GM18870 (cell line): Measurements from ENCODE around the gene GTPBP3.
"Not testable (repeated sequence)": the region's sequence is repeated elsewhere in the genome, so short reads cannot be mapped to it uniquely, and the experiment has no call there.

ENCODE experiments used
- ATAC-seq: cut with Tn5 transposase; IDR thresholded peaks from one replicate; pipeline ENCODE4 v1.9.1; 2021; ENCODE audit warnings: moderate library complexity; ENCODE audit not compliant: unreplicated experiment

The GTPBP3 gene, protein sequence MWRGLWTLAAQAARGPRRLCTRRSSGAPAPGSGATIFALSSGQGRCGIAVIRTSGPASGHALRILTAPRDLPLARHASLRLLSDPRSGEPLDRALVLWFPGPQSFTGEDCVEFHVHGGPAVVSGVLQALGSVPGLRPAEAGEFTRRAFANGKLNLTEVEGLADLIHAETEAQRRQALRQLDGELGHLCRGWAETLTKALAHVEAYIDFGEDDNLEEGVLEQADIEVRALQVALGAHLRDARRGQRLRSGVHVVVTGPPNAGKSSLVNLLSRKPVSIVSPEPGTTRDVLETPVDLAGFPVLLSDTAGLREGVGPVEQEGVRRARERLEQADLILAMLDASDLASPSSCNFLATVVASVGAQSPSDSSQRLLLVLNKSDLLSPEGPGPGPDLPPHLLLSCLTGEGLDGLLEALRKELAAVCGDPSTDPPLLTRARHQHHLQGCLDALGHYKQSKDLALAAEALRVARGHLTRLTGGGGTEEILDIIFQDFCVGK

DNA sequence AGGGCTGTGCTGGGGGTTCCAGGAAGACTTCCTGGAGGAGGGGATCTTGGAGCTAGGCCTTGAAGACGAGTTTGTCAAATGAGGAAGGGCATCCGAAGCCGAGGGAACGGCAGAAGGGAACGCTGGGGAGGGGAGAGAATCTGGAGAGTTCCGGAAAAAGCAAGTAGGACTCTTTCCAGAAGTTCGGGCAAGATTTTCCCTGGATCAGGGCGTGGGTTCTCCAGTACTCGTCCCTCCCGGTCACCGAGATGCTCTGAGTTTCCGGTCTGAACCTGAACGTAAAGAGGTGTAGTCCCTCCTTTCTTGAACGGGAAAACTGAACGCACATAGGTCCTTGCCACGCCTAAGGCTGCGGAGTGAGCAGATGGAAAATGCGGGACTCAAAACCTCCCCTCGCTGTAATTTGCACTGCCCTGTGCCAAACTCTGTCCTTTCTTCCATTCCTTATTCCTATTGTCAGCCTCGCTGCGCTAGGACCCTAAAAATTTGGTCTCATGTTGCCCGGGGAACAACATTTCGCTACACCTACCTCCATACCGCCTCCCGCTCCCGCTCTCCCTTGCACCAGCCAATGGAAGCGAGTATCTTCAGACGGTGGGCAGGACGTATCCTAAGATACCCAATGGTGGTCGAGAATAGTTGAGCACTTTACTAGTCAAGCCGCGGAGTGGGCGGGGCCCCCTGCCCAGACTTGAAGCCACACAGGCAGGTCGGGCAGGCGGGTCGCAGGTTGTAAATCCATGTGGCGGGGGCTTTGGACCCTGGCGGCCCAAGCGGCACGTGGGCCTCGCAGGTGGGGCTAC lies at the start of gene GTPBP3:
TSS of gene GTPBP3 (plus strand) at position 682 of the 803 bp plus-strand sequence. CDS start at position 741, 59 bp downstream.
- peak; percentile 73 for ATAC-seq

DNA sequence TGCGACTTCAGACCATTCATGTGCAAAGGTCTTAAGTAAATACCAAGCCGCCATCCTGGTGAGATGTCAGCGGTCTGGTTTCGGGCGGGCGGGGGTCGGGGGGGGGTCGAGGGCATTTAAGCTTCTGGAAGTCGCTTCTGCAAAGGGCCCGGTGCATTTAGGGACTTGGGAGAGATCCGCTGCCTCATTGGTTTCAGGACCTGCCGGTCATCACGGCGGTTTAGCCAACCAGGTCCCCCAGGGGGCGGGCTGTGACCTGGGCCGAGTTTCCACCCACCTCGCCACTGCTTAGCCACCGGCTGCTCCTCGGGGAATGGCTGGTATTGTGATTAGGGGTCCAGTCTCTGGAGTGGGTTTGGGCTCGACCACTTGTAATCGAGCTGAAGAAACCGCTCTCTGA lies 47.9 kb upstream of the GTPBP3 start:
- ATAC-seq, result no peak

DNA sequence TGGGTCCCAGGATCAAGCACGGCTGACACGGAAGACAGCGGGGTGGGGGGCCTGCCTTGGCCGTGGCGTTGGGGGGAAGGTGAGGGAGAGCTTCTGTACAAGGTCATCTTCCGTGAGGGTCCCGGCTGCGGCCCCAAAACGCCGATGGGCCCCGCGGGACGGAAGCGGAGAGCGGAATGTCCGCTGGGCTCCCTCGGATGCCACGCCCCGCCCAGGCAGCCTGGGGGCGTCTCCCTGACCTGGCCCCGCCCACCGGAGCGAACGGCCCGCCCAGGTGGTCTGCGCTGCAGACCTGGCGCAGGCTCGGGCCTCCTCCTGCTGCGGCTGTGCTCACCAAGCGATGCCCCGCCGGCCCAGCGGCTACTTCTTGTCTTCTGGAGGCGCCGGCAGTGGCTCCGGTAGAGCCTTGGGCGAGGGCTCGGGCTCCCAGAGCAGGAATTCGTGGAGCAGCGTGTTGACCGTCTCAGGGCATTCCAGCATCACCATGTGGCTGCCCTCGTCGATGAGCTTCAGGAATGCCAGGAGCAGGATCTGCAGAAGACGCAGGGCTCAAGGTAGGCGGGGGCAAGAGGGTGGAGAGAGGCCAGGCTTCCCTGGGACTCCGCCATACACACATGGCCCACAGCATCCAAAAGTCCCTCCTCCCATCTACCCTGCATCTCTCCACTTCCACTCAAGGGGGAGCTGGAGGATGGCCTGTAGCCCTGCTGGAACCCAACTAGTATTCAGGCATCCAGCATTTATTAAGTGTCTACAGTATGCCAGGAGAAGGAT lies 44.9 kb upstream of the GTPBP3 start:
- no peak for ATAC-seq

DNA sequence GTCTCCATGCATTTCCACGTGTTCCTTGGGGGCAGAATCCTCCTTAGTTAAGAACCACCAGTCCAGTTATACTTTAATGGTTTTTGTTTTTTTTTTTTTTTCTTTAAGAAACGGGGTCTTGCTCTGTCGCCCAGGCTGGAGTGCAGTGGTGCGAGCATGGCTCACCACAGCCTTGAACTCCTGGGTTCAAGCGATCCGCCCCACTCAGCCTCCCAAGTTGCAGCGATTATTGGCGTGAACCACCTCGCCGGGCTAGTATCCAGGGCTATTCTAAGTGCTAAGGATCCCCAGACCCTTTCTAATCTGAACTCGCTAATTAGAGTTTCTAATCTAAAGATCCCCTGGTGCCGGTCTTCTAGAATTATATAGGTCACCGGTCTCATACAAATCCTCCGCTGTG lies 43.7 kb upstream of the GTPBP3 start:
- ATAC-seq, result no peak

DNA sequence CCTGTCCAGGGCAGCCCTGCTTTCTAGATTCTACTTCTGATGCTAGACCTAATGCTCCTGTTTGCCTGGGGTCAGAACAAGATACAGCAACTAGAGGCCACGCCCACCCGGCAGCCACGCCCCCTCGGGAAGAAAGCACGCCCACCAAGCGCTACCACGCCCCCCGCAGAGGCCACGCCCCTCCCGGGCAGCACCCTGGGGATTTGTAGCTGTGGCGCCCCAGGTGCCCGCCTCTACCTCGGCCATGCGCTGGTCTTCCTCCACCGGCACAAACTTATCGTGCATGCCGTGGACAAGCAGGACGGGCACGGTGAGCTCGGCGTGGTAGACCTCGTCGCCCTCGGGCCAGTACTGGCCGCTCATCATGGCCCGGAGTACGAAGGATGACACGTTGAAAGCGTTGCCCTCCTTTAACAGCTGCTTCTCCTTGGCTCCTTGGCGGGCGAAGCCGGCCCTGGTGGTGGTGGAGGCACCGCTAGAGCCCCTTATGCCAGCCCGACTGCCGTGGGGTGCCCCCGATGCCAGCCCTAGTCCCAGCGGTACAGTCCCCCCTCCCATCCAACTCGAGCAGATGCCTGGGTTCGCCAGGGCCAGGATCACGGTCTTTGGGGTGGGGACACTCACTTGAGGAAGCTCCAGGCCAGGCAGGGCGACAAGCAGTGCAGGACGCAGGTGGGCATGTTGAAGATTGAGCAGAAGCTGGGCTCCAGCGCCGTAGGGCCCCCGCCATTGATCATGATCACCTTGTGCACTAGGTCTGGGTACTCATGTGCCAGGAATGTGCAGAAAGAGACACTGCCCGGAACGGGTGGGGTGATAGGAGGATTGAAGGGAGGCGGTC lies 43.1 kb upstream of the GTPBP3 start:
- no peak for ATAC-seq

DNA sequence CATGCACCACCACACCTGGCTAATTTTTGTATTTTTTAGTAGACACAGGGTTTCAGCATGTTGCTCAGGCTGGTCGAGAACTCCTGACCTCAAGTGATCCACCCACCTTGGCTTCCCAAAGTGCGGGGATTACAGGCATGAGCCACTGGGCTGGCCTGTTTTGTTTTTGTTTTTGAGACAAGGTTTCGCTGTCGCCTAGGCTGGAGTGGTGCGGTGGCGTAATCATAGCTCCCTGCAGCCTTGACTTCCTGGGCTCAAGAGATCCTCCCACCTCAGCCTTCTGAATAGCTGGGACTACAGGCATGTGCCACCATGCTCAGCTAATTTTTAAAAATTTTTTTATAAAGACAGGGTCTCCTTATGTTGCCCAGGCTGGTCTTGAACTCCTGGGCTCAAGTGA lies 41.8 kb upstream of the GTPBP3 start:
- ATAC-seq, result not testable (repeated sequence)

DNA sequence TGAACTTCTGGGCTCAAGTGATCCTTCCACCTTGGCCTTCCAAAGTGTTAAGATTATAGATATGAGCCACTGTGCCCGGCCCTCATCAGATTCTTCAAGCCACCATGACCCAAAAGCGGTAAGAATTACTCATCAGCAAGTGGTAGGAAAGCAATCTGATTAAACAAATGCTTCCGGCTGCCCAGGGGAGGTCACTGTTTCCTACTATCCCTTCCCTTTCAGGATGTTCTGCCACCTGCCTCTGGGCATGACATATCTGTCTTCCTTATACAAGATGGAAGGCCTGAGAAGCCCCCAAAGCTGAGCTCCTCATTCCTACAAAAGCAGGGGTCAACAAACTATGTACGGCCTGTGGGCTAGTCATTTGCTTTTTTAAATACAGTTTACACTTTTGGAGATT lies 41.1 kb upstream of the GTPBP3 start:
- ATAC-seq, result no peak

DNA sequence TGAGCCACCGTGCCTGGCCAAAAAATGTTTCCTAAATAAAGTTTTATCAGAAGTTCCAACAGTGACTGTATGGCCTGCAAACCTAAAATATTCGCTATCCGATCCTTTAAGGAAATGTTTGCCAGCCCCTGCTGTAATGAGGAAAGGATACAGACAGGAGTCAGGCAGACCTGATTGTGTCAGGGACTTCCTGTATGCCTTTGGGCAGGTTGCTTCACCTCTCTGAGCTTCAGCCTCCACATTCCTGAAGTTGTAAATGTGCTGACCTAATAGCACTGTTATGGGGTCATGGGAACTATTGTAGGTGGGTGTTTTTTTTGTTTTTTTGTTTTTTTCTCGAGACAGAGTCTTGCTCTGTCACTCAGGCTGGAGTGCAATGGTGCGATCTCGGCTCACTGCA lies 40.4 kb upstream of the GTPBP3 start:
- no peak for ATAC-seq

DNA sequence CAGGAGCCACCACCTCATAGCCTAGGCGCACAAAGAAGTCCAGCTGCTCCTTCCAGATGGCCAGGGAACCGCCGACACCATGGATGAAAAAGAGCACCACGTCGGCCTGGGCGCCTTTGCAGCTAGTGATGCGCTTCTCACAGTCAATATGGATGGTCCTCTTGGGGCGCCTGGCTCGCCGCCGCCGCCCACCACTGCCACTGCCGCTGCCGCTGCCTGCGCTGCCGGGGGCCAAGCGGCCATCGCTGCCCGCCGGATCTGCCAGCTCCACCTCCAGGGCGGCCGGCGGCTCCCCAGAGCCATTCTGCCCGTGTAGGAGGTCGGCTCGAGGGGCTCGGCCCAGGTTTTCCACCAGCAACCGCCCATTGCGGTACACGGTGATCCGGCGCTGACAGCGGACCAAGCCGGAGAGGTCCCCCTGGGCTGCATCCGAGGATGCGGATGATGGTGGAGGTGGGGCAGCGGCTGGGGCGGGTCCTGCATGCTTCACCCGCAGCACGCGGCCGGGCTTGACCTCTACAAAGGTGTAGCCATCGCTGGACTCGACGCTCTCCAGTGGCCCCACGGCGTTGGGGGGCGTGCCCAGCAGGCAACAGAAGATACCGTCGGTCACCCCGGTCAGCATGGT lies 36.2 kb upstream of the GTPBP3 start:
- ATAC-seq, result no peak

DNA sequence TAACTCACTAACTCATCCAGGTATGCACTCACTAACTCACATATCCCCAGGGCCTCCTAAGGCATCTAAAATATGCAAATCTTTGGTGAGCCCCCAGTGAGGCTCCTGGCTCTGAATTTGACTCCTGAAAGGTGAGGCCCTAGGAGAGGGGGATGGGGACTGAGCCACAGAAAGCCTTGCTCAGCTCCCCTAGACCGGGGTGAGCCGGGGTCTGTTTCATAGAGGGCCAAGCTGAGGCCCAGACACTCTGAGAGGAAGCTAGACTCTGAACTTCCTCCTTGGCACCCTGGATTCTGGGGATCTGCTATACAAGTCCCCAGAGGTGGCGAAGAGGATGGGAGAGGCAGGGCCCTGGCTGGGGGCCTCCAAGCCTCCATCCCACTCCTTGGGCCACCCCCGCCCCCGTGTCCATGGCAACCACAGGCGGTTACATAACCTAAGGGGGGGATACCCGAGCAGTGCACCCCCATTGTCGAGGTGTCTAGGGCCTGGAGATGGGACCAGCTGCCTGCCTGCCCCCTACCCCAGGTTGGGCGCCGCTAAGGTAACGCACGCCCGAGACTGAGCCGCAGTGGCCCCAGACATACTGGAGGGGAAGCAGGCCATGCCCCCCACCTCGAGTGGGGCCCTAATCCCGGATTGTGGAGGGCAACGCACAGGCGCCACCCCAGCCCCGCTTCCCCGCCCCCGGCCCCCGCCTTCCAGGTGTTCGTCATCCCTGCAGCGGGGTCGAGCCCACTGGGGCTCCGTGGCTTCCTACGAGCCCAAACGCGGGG lies 34.8 kb upstream of the GTPBP3 start:
- ATAC-seq, result no peak

DNA sequence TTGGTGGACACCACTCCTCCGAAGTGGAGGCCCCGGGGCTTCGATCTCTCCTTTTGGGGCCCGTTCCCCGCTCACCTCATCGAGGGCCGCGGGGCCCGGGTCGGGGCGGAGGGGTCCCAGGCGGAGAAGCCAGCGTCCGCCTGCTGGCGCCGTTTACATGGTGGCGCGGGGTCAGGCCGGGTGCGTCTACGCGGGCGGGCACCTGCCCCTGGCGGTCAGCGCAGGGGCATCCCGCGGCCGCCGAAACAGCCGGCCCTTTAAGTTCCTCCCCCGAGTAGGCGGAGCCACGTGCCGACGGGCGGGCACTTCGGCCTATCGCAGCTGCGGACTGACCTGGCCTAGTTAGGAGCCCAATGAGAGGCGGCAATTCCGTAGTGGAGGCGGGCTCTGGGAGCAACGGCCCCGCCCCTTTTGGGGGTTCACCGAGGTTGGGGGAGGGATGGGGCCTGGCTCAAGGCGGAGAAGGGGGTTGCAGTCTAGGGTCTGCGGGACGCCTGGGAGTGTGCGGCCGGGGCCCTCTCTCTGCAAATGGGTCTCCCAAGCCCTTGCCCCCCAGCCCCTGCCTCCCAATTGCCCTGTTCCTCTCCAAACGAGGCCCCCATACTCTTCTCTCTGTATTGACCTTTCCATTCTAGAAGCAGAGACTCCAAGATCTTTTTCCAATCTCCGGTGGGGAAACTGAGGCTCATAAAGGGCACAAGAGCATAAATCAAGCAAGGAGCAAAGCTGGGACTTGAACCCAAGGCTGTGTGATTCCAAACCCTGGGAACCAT lies 34.0 kb upstream of the GTPBP3 start, which contains the start of gene ABHD8:
TSS of gene ABHD8 (minus strand) at position 259 of the 773 bp plus-strand sequence. CDS start 1,809 bp downstream, outside the sequence.
- peak; percentile 34 for ATAC-seq

DNA sequence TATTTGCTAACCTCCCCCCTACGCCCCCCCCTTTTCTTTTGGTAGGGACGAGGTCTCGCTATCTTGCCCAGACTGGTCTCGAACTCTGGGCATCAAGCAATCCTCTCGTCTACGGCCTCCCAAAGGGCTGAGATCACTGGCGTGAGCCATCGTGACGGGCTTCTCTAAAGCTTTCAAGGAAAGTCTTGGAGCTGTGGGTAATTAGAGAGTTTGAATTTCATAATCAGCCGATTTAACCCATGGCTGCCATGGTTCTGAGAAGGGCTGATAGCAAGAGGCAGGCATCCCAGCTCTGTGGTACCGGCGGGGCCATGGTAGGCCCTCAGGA lies 33.4 kb upstream of the GTPBP3 start:
- no peak for ATAC-seq

DNA sequence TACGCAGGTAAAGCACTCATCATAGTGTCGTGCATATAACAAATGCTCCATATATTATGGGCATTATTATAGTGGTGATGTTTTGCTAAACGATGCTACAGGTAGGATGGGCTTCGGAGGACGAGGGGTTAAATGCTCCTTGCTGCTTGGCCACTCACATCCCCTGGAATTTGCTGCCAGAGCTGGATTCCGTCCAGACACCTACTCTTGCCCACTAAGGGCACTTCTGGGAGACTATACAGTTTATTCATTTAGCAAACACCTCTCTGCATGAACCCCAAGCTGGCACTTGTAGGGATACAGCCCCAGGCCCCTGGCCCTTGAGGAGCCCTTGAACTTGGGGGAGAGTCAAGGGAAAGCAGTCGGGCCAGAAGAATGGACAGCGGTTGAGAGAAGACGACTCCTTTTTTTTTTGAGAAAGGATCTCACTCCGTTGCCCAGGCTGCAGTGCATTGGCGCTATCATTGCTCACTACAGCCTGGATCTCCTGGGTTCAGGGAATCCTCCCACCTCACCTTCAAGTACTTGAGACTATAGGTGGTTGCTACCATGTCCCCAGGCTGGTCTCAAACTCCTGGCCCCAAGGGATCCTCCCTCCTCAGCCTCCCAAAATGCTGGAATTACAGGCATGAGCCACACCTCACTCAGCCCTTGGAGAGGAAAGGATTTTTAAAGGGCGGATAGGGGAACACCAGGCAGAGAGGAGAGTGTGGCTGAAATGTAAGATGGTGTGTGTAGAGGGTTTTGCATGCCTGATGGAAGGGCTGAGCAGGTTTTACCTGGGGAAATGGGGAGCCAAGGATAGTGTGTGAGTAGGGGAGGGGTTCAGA lies 32.8 kb upstream of the GTPBP3 start:
- peak; percentile 0 for ATAC-seq

DNA sequence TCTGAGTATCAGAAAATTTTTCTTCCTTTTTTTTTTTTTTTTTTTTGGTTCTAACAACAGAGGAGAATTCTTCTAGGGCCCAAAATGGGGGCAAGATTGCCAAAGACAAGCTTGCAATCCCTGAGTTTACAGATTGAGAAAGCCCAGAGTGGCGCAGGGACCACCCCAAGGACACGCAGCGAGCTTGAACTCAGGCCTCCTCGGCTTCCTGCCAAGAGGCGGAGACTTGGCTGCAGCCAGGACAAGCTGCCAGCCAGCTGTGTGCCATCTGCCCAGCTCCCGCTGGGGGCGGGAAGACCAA lies 32.2 kb upstream of the GTPBP3 start:
- no peak for ATAC-seq

DNA sequence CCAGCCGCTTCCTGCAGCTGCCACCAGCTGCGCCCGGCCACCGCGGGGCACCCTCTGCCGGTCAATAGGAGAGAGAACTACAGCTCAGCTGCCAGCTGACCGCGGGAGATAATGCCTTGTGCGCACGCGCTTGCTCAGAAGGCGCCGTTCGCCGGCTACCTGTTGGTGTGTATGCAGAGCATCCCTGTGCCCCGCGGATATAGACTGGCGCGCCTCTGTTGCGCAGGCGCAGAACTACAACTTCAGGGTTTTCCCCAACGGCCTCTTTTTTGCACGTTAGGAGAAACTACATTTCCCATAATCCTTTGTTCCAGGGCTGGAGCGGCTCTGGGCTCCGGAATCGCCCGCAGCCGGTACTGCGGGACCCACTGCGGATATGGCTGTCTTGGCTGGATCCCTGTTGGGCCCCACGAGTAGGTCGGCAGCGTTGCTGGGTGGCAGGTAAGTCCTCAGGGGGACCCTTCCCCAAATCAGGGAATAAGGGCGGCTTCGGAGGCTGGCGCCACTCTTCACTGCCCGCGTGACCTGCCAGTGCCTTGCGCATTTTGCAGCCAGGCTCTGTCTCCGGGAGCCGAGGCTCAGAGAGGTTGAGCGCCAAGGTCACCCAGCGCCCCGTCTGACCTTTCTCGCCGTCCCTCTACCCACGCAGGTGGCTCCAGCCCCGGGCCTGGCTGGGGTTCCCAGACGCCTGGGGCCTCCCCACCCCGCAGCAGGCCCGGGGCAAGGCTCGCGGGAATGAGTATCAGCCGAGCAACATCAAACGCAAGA lies 31.7 kb upstream of the GTPBP3 start, which contains the start of gene MRPL34:
TSS of gene MRPL34 (plus strand) at position 356 of the 768 bp plus-strand sequence. CDS start at position 377, 21 bp downstream.
- peak; percentile 75 for ATAC-seq

DNA sequence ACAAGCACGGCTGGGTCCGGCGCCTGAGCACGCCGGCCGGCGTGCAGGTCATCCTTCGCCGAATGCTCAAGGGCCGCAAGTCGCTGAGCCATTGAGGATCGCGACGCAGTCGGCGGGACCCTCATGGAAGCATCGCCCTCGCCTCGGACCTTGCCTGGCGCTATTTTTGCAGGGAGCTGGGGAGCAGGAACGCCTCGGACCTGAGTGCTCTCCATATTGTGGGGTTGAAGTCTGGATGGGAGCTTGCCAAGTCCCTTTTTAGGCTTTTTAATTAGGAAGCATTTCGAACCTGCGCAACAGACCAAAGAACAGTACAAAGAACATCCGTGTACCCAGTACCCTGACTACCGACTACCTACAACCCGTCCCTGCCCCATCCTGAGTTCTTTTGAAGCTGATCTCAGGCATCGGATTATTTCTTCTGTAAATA lies 31.1 kb upstream of the GTPBP3 start:
- ATAC-seq, result no peak
